ENCODE measurements around the gene KLF12.

DNA sequence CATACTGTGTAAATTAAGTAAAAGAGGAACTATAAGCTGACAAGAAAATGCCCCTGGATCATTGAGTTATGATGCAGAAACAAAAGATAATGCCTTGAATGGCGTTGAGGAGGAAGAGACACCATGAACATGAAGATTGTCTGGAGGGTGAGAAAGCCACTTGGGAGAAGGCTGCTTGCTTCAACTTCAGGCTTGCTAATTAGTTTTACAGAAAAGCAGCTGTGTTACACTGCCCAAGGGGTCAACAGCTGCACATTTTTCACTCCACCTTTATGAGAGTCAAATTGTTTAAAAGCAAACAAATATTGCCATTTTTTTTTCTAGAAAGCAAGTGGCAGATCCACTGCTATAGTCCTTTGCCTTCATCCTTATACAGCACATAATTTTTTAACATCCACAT is 35.5 kb upstream of the KLF12 start:
- TF ChIP-seq, protein P1, sequence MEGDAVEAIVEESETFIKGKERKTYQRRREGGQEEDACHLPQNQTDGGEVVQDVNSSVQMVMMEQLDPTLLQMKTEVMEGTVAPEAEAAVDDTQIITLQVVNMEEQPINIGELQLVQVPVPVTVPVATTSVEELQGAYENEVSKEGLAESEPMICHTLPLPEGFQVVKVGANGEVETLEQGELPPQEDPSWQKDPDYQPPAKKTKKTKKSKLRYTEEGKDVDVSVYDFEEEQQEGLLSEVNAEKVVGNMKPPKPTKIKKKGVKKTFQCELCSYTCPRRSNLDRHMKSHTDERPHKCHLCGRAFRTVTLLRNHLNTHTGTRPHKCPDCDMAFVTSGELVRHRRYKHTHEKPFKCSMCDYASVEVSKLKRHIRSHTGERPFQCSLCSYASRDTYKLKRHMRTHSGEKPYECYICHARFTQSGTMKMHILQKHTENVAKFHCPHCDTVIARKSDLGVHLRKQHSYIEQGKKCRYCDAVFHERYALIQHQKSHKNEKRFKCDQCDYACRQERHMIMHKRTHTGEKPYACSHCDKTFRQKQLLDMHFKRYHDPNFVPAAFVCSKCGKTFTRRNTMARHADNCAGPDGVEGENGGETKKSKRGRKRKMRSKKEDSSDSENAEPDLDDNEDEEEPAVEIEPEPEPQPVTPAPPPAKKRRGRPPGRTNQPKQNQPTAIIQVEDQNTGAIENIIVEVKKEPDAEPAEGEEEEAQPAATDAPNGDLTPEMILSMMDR (IDR thresholded peaks at IDR 0.05; ENCODE audit: low read length) = no peak
- TF ChIP-seq EZH2phosphoT487 (IDR thresholded peaks at IDR 0.05; ENCODE audit: low read length) (no peak), EZH2 (optimal IDR thresholded peaks at IDR 0.05; ENCODE audit: low read depth, low read length) (no peak)
